Activated CD8-positive, alpha-beta memory T cell treated with anti-CD3 and anti-CD28 coated beads for 1 hour (primary cell): ENCODE measurements around the gene EPS8L1.
A peak's percentile ranks its signal among the peaks of the same experiment; 100 is the strongest.
"Not testable (repeated sequence)": the region's sequence is repeated elsewhere in the genome, so short reads cannot be mapped to it uniquely, and the experiment has no call there.

Experiments
- DNase-seq, 2 donors: peaks; one replicate each; pipeline ENCODE4 v3.0.0-alpha.2; 2020; ENCODE audit warnings: low read depth in 1 of 2; ENCODE audit errors: extremely low read depth in 1 of 2

EPS8L1 gene

GRCh38 chr19:55048446-55048845 is 27.2 kb upstream of the EPS8L1 start:
- DNase-seq: no peak

DNA sequence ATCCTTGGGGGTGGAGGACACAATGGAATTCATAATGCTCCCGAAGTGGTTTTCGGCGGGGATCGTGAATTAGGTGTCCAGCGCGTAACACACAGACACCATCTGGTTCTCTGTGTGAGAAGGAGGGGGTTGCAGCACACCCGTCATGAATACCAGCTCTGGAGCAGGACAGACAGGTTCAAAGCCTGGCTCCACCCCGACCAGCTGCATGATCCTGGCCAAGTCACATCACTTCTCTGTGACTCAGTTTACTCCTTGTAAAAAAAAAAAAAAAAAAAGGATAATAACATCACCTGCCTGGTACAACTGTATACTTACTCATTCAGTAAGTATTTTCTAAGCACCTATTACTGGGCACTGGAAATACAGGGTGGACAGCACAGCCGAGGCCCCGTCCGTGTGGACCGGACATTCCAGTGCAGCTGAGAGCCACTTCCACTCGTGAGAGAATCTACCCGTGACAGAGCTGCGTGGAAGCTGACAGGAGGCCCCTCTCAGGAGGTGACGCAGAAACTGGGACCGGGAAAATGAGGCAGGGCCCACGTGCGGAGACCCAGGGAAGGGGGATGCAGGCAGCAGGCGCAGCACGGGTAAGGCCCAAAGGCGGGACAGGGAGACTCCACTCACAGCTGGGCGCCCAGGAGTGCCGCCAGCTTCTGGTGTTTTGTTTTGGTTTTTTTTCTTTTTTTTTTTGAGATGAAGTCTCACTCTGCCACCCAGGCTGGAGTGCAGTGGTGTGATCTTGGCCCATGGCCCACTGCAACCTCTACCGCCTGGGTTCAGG is 24.7 kb upstream of the EPS8L1 start:
- DNase-seq: no peak

DNA sequence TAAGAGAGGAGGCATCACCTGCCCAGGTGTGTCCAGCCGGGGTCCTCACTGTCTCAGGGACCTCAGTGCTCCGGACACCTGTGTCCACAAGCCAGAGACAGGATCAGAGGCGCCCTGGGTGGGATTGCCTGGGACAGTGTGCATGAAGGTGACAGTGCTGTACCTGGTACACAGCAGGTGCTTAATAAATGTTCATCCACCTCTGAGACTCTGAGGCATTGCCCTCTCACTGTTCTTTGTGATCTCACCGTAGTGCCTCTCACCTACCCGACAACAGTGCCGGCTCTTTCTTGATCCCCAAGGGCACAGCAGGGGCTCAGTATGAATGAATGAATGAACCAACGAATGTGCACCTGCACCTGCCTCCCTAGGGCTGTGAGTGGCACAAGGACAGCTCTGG is 21.9 kb upstream of the EPS8L1 start:
- DNase-seq: no peak

GRCh38 chr19:55056827-55057226 is 18.8 kb upstream of the EPS8L1 start:
- no peak for DNase-seq

DNA sequence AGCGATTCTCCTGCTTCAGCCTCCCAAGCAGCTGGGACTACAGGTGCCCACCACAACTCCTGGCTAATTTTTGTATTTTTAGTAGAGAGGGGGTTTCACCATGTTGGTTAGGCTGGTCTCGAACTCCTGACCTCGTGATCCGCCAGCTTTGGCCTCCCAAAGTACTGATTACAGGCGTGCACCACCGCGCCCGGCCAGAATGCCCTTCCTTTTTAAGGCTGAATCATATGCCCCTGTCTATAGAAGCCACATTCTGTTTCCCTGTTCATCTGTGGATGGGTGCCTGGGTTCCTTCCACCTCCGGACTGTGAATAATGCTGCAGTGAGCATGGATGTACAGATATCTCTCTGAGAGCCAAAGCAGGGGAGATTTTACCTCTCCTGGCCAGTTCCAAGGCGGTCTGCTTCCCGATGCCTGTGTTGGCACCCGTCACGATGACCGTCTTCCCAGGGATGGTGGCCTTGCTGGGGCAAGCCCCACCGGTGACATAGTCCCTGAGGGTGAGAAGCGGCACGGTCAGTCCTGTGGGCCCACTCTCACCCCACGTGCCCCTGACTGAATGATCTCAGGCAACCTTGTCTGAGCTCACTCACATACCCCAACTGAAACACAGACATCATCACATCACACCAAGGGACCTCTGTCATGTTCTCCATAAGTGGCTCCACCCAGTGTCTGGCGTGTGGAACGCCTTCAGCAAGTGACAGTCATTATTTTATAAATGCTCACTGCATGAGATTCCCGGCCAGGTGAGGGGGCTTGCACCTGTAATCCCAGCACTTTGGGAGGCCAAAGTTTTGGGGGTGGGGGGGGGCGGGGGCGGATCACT is 16.7 kb upstream of the EPS8L1 start:
- DNase-seq: no peak

DNA sequence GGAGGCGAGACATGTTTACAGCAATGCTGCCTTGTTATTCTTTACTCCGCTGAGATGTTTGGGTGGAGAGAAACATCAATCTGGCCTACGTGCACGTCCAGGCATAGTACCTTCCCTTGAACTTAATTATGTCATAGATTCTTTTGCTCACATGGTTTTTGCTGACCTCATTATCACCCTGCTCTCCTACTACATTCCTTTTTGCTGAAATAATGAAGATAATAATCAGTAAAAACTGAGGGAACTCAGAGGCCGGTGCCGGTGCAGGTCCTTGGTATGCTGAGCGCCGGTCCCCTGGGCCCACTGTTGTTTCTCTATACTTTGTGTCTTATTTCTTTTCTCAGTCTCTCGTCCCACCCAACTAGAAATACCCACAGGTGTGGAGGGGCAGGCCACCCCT is 15.4 kb upstream of the EPS8L1 start:
- not testable (repeated sequence) for DNase-seq

DNA sequence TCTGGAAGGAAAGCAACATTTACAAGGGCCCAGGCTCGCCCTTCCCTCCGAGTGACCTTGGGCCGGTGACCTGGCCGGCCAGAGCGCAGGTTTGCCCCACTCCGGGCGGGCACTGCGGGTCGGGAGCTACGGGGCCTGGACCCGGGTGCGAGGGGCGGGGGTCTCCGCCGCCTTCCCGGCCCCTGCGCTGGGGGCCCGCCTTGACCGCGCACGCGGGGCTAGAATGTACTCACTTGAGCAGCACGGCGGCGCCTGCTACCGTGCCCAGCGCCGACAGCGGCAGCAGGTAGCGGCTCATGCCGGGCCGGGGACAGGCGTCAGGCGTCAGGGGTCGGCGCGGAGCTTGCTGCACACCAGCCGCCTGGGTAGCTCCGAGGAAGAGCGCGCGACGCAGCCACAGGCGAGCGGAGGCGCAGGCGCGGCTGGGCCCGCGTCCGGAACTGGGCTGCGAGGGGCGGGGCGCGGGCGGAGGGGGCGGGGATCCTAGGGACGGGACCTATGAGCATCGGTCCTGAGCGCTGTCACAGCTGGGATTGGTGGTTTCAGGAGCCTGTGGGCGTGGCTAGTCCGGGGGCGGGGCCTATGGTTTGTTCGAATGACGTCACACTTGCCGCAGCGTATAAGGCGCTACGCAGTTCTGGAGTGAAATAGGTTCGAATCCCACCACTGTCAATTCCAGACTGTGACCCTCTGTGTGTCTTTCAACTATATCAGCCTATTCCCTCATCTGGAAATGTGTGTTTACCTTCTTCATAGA is 12.8 kb upstream of the EPS8L1 start, which contains the start of gene RDH13:
Gene RDH13 (minus strand): TSS at position 414 of the 757 bp plus-strand sequence. CDS start 116 bp downstream, at position 298.
- peak; percentile 92 to 98 for DNase-seq

GRCh38 chr19:55063492-55063843 is 12.2 kb upstream of the EPS8L1 start:
- DNase-seq: no peak

- DNase-seq: not testable (repeated sequence)
These were observed 10.2 kb upstream of the EPS8L1 start for GRCh38 chr19:55065516-55065915.

DNA sequence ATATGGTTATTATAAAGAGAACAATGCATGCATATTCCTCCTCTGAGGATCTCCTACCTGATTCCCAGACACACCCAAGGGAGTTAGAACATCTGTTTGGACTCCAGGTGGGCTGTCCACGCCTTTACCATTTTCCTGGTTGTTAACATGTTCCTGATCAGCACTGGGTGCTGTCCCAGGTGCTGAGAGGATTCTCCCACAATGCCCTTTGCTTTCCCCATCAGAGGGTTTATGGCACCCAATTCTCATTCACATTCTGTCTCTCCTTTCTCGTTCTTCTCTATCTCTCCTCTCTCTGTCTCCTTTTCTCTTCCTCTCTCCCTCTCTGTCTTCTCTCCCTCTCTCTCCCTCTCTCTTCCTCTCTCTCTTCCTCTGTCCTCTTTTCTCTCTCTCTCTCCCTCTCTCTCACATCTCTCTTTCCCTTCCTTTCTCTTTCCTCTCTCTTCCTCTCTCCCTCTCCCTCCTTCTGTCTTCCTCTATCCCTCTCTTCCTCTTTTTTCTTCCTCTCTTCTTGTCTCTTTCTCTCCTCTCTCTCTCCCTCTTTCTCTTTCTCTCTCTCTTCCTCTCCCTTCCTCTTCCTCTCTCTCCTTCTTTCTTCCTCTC is 9.5 kb upstream of the EPS8L1 start:
- no peak for DNase-seq

GRCh38 chr19:55067869-55068268 is 7.8 kb upstream of the EPS8L1 start:
- DNase-seq: no peak

DNA sequence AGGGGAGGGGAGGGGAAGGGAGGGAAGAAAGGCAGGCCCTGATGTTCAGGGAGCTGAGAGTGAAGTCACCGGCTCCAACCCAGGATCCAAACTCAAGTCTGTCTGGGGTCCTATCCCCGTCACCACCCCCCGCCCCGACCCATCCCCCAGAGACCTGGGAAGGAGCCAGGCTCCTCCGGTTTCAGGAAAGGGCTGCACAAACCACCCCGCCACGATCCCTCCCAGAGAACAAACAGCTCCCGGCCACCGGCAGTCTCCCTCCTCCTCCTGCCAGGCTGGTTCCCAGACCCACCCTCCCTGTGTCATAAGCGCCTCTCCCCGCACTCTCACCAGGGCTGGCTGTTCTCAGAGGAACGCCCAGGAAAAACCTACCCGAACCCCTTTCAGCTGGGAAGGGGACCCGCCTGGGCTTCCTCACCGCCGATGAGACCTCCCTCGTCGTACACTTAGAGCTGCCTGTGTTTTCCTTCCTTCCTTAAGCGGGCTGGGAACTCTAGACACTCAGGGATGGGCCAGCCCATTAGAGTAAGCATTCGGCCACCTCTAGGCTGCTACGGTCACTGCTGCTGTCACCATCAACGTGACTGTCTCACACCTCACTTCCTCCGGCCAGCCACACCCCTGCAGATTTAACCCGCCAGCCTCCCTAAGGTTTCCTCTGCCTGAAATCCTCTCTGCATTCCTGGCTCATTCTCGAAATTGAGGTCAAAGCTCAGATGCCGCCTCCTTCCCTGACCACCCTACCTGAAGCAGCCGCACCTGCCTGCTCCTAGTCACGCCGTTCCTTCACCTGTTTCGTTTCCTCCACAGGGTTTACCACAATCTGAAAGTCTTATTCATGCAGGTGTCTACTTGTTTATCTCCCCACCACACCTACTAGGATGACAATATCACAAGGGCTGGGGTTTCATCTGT is 6.5 kb upstream of the EPS8L1 start:
- DNase-seq: no peak

DNA sequence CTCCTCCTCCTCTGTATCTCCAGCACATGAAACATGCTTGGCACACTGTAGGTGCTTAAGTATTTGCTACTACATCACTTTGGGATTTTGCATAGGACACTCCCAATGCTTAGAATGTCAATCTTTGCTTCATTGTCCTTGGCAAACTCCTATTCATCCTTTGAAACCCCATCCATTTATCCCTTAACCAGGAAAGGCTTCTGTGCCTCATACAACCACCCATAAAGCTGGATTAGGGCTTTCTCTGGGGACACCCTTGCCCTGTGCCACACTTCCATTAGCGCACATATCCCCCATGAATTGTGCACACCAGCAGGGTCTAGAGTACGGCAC is 5.8 kb upstream of the EPS8L1 start:
- no peak for DNase-seq

GRCh38 chr19:55070466-55071128 is 5.1 kb upstream of the EPS8L1 start:
- DNase-seq: no peak

- no peak for DNase-seq
These were observed 4.6 kb upstream of the EPS8L1 start for GRCh38 chr19:55071129-55071502.

DNA sequence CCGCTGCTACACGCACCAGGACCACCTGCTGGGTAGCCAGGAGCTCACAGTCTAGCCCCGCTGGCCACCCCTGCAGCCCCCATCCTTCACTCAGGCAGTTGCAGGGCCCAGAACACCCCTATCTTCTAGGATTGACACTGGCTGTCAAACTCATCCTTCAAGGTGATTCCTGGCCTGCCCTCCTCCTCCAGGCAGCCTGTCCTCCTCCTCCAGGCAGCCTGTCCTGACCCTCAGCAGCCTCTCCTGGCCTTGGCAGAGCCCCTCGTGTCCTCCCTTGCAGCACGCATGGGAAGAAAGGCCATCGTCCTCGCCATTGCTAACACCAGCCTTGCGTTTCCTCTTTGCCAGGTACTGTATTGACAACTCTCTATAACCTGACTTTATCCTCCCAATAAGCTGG is 3.8 kb upstream of the EPS8L1 start:
- DNase-seq: no peak

GRCh38 chr19:55076321-55076720 is 652 bp downstream of the EPS8L1 start:
- DNase-seq: no peak

DNA sequence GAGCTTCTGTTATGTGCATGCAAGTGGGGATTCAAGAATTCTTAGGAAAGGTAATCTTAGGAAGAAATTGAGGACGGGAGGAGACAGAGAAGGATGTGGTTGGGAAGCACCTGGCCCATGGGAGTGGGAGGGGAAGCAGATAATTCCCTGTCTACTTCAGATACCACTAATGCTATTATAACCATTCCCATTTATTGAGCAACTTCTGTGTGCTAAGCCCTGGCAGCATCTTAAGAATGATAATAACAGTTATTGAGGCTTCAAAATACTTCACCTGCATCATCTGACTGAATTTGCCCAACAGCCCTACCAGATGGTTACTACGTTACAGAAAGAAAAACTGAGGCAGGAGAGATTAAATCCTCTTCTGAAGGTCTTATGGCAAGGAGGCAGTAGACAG is 1.4 kb downstream of the EPS8L1 start:
- no peak for DNase-seq

DNA sequence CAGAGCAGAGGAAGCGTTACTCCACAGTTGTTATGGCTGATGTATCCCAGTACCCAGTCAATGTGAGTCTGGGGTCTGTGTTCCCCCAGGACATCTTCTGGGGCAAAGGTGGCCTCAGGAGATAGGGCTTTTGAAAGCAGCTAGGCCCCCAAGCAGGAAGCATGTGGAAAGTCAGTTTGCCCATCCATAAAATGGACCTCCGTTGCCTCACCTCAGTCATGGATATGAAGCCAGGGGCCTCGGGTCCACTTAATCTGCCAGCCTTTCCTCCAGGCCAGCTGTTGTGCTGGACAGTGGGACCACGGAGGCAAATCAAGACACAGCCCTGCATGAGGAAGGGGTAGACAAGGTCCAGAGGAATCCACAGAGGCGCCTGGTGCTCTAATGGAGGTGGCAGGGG is 3.3 kb downstream of the EPS8L1 start:
- no peak for DNase-seq
